Measurements from ENCODE around the gene USO1.
A peak's percentile ranks its signal among the peaks of the same experiment; 100 is the strongest.
"Not testable (repeated sequence)": the region's sequence is repeated elsewhere in the genome, so short reads cannot be mapped to it uniquely, and the experiment has no call there.

USO1 gene

GRCh38 chr4:75779105-75779757 lies 54.9 kb downstream of the USO1 start:
- no peak for DNase-seq

DNA sequence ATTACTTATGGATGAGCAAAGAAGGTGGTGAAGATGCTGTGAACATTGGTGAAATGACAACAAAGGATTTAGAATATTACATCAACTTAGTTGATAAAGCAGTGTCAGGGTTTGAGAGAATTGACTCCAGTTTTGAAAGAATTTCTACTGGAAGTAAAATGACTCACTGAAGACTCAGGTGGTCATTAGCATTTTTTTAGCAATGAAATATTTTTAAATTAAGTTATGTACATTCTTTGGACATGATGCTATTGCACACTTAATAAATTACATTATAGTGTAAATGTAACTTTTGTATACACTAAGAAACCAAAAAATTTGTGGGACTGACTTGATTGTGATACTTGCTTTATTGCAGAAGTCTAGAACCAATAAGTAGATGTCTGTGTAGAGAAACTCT lies 56.9 kb downstream of the USO1 start:
- no peak for DNase-seq

DNA sequence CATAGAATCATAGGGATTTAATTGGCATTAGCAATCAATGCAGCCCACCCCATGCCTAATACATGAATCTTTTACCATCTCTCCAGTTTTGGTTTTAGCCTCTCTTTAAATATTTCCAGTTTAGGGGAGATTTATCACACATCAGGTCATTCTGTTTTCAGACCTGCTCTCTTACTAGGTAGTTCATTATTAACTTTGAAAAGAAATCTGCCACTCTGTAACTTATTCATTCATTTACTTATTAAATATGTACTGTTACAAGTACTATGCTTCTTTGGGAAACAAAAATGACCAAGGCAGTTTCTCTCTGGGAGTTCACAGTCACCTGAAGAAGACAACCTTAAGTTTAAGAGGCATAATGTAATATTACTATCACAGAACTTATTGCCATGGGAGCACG lies 62.1 kb downstream of the USO1 start:
- DNase-seq = no peak

DNA sequence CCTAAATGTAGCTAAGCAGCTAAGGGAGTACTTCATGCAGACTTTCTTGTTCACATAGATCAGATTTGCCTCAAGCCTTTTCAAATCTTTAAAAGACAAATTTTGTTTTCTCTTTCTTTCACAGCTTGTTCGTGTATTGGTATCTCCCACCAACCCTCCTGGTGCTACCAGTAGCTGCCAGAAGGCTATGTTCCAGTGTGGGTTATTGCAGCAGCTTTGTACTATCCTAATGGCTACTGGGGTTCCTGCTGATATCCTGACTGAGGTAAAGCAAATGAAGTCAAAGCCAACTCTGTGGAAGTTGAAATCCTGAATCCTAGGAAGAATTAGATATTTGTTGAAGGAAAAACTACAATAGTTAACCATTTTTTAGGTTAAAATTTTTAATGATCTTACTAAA lies 62.6 kb downstream of the USO1 start:
- DNase-seq = no peak

DNA sequence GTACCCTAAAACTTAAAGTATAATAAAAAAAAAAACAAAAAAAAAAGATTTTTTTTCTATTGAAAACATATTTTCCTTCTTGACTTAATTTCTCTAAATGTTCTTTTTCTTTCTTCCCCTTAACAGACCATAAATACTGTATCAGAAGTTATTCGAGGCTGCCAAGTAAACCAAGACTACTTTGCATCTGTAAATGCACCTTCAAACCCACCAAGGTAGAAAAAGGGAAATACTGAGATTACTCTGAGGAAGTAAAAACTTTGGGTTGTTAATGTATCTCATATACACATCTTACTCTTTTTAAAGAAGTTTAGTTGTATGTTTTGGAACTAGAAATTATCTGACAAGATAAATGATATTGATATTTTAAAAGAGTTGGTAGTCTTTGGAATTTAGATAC lies 65.6 kb downstream of the USO1 start:
- DNase-seq = no peak

DNA sequence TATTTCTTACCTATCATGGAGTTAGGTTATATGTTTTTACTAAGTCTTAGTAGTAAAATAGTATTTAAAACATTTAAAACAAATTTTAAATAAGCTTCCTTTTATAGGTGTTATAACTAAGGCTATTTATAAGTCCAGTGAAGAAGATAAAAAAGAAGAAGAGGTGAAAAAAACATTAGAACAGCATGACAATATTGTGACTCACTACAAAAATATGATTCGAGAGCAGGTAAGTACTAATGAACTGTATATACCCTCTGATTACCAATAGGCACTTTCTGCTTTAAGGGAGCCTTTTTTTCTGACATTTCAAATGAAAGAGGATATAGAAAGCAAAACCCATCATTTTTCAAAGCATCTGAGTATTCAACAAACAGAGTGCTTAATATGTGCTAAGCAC lies 76.6 kb downstream of the USO1 start:
- DNase-seq = peak; percentile 15

- DNase-seq = not testable (repeated sequence)
These were observed 81.7 kb downstream of the USO1 start for GRCh38 chr4:75806035-75806434.

DNA sequence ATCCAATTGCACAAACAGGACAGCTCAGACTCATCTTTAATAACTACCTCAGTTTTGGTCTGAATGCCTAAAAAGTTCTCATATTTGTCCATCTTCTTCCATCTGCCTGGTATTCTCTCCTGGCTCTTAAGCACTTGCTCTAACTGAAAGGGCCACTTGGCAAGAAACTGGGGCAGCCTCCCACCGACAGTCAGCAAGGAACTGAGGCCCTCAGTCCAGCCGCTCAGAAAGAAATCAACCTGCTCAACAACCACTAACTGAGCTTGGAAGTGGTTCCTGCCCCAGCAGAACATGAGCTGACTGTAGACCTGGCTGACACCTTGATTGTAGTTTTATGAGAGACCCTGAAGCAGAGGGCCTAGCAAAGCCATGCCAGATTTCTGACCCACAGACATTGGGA lies 93.5 kb downstream of the USO1 start:
- no peak for DNase-seq

GRCh38 chr4:75819121-75819520 lies 94.7 kb downstream of the USO1 start:
- DNase-seq = no peak

DNA sequence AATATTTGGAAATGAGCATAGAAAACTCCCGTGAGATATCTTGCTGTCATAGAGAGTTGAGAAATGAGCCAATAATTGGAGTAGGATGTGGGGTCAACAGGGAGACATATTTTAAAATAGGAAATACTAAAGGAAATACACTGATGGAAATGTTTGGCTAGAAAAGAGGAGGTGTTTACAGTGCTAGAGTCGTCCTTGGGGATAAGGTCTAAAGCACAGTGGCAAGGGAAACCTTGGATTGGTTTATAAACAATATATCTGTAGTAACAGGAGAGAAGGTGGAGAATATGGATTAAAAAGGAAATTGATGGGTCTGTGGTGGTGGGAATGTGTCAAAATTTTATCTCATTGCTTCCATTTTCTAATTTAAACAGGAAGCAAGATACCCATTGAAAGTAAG lies 95.8 kb downstream of the USO1 start:
- no peak for DNase-seq

DNA sequence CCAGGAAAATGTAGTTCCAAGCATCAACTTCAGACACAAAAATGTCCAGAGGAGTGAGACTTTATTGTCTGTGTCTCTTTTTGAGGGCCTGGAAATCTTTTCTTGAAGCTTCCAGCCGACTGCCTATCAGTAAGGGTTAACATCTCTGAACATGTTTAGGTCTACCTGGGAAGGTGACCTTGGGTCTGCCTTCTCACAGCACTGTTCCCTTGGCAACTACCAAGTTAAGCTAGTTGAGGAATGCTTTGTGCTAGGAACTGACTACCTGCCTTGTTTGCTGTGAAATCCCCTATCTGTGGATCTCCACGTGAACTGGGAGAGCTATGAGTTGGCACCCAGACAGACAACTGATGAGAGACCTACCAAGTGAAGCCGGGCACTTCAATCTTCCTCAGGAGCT lies 96.3 kb downstream of the USO1 start:
- DNase-seq = no peak

DNA sequence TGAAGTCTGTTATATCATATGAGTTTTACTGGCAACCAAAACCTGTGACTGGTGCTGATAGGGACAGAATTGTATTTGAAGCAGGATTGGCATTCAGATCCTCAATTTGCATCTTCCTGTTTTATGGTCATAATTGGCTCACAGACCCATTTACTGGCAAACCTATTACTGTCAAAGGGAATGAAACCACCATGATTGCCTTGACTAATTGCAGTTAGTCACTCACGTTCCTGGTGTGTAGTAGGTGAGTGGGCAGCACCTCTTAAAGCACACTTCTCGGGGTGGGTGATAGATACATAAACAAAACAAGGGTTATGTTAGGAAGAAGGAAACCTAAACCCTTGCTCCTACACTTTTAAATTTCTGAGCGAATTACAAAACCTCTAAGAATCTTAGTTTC lies 96.8 kb downstream of the USO1 start:
- DNase-seq = peak; percentile 13

DNA sequence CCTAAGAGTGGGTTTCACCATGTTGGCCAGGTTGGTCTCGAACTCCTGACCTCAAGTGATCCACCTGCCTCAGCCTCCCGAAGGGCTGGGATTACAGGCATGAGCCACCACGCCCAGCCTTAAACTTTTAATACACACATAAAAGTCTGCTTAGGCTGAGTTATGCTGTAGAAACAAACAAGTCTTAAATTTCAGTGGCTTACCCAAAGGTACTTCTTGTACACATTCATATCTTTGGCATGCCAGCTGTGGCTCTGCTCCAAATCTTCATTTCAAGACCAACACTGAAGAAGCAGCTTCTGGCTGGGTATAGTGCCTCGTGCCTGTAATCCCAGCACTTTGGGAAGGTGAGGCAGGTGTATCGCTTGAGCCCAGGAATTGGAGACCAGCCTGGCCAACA lies 97.6 kb downstream of the USO1 start:
- DNase-seq = no peak

DNA sequence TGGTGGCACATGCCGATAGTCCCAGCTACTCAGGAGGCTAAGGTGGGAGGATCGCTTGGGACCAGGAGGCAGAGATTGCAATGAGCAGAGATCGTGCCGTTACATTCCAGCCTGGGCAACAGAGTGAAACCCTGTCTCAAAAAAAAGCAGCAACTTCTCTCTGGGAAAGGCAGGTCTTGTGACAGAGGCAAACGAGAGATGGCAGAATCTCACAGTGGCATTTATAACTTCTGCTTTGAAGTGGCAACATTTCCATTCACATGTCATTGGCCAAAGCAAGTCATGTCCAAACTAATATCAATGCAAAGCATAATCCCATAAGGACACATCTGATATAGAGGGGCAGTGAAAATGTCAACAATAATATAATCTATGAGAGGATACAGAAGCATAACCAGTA lies 98.0 kb downstream of the USO1 start:
- peak; percentile 44 for DNase-seq

GRCh38 chr4:75823812-75824211 lies 99.4 kb downstream of the USO1 start:
- no peak for DNase-seq

- no peak for DNase-seq
These were observed 106.5 kb downstream of the USO1 start for GRCh38 chr4:75830906-75831305.

DNA sequence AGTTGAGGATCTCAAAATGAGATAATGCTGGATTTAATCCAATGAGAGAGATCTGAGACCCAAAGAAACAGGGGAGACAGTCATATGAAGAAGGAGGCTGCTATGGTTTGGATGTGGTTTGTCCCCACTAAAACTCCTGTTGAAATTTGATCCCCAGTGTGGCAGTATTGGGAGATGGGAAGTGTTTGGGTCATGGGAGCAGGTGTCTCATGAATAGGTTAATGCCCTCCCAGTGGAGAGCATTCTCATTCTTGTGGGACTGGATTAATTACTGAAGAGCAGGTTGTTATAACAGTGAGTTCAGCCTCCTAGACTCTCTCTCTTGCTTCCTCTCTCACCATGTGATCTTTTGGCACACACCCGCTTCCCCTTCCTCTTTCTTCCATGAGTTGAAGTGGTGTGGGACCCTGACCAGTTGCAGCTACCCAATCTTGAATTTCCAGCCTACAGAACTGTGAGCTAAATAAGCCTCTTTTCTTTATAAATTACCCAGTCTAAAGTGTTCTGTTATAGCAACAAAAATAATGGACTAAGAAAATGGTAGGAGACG lies 107.6 kb downstream of the USO1 start:
- peak; percentile 46 for DNase-seq

DNA sequence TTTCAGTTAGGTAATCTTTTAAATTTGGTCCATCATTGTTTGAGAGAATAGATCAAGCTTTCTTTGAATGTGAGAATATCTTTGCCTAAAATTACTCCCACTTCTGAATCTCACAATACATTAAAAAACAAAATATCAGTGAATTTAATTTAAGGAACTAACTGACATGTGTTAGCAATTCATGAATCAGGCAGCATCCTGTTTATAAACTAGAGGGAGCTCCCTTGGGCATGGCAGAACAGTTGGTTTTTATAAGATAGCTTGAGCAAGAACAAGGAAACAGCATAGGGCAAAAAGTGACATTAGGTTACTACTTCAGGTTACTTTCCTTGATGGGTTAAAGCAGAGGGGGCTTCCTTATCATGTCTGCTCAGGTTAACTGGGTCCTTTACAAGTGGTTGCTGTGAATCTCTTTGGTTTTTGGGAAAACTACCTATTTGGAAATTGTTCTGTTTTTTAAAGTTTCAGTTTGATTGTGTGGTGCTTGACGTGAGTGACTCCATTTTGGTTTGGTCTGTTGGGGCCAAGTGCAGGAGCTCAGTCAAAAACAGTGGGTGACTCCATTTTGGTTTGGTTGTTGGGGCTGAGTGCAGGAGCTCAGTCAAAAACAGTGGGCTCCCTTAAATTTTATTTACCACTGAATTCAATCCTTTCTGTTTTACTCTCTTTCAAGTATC lies 109.9 kb downstream of the USO1 start:
- DNase-seq = no peak

GRCh38 chr4:75834772-75835154 lies 110.4 kb downstream of the USO1 start:
- DNase-seq = no peak

DNA sequence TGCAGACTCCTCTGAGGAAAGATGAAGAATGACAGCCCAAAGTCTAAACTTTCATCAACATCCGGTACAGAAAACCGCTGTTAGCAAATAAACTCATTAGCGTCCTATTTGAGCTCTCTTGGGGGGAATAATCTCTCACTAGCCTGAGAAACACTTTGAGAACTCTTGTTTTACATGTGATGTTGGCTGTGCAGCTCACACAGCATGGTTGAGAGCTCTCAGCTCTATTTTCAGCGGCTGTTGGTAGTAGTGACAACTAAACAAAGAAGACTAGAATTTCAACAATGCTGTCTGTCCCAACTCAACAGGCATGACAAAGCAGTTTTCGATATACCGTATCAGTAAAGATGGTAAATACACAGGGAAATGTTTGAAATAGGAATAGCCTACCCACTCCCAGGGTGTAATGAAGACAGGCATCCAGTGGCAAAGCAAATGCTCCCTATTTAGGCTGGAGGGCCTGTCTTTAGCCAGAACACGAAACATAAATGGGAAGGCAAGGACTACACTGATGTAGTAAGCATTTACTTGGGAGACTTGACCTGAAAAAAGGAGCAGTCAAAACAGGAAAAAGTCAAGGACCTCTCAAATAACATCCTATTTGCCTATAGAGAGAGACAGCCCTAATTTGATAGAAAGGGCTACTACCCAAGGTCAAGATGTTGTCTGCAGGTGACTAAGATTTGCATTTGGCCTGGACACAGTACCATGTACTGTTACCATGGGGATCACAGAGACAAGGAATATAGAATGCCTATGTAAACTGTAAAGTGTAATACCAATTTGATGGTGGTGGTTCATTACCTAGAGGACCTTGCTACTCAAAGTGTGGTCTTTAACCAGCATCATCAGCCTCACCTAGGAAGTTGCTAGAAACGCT lies 117.5 kb downstream of the USO1 start:
- DNase-seq = no peak

DNA sequence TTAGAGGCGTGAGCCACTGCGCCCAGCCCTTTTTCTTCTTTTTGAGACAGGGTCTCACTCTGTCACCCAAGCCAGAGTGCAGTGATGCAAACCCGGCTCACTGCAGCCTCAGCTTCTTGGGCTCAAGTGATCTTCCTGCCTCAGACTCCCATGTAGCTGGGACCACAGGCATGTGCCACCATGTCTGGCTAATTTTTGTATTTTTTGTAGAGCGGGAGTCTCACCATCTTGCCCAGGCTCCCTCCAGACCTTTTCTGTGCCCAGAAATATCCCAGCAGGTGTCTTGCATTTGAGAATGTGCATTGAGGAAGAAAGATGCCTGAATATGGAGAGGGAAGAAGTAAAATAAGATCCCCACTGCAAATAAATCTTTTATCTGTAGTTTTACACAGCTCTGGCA lies 119.2 kb downstream of the USO1 start:
- no peak for DNase-seq

GRCh38 chr4:75844151-75844662 lies 119.8 kb downstream of the USO1 start:
- DNase-seq = peak; percentile 73

DNA sequence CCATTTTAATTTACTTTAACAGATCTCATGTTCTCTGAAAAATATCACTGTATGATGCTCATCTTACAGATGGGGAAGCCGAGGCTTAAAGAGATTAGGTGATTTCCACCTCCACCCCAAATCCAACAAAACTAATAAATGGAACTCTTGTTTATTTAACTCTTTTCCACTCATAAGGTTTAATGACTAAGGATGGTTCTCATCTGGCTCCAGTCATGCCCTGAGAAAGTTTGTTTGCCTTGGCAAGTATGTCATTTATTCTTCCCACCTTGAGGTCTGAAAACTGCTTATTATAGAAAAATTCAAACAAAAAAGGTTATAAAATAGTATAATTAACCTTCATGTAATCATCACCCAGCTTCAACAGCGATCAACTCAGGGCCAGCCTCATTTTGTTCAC lies 121.6 kb downstream of the USO1 start:
- no peak for DNase-seq
